Activated naive CD8-positive, alpha-beta T cell treated with anti-CD3 and anti-CD28 coated beads for 36 hours (primary cell): Measurements from ENCODE around the gene PNMA8A. TPM values are rescaled to one million over a fixed set of nuclear protein-coding genes. Genes with fewer than 3 reads are reported as not detected.
"Not testable (repeated sequence)": the region's sequence is repeated elsewhere in the genome, so short reads cannot be mapped to it uniquely, and the experiment has no call there.

Experiments
- DNase-seq: peaks from one replicate; pipeline ENCODE4 v3.0.0; 2021
- H3K27ac Mint-ChIP-seq: one replicate; pipeline ENCODE4 v1.8.0; 2022; ENCODE audit warnings: mild to moderate bottlenecking, moderate library complexity, mixed read lengths
- H3K27me3 Mint-ChIP-seq: one replicate; pipeline ENCODE4 v1.8.0; 2022; ENCODE audit warnings: mild to moderate bottlenecking, mixed read lengths
- H3K36me3 Mint-ChIP-seq: one replicate; pipeline ENCODE4 v1.8.0; 2021; ENCODE audit warnings: mild to moderate bottlenecking, mixed read lengths
- H3K4me1 Mint-ChIP-seq: one replicate; pipeline ENCODE4 v1.8.0; 2021; ENCODE audit warnings: mixed read lengths
- H3K4me3 Mint-ChIP-seq: one replicate; pipeline ENCODE4 v1.8.0; 2022; ENCODE audit warnings: mild to moderate bottlenecking, moderate library complexity, mixed read lengths
- H3K9me3 Mint-ChIP-seq: one replicate; pipeline ENCODE4 v1.8.0; 2022; ENCODE audit warnings: mixed read lengths
- total RNA-seq, 2 experiments: library from RNA; stranded (reverse); gene quantifications; one replicate each; pipeline ENCODE4 v1.2.3, GENCODE V29; 2021

Gene PNMA8A
- total RNA-seq, 2 experiments from 2014 or later: 6.0 to 6.3 TPM

DNA sequence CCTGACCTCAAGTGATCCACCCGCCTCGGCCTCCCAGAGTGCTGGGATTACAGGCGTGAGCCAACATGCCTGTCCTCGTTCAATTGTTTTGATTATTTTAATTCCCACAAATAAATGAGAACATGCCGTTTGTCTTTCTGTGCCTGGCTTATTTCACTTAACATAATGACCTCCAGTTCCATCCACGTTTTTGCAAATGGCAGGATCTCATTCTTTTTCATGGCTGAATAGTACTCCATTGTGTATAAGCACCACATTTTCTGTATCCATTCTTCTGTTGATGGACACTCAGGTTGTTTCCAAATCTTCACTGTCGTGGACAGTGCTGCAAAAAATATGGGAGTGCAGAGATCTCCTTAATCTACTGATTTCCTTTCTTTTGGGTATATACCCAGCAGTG lies 37.9 kb downstream of the PNMA8A start:
- not testable (repeated sequence) for DNase-seq, H3K4me3 Mint-ChIP-seq, H3K4me1 Mint-ChIP-seq, H3K9me3 Mint-ChIP-seq, H3K27ac Mint-ChIP-seq, H3K36me3 Mint-ChIP-seq
- H3K27me3 Mint-ChIP-seq: peaks cover 64% of the 10 kb centered on the region

DNA sequence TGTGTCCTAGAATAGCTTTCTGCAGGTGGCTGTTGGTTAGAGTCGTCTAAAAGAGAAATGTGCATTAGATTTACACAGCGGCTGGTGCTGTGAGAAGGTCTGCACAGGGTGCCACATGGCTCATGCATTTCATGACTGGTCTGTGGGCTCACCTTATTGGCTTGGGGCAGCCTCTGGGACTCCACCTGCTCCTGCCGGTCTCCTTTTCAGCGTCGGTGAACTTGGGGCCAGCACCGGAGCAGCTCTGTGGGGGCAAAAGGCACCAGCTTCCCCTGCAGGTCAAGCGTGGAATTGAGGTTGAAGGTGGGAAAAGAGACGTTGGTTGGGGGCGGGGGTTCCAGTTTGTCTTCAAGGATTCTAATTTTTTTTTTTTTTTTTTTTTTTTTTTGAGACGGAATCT lies 39.5 kb downstream of the PNMA8A start:
- Mint-ChIP-seq H3K36me3 (no peaks in the 10 kb centered on the region), H3K27ac (no peak overlapping the region), H3K4me3 (no peak overlapping the region), H3K27me3 (peaks cover 80% of the 10 kb centered on the region), H3K4me1 (peaks cover 18% of the 10 kb centered on the region), H3K9me3 (no peaks in the 10 kb centered on the region)
- peak; percentile 22 for DNase-seq

DNA sequence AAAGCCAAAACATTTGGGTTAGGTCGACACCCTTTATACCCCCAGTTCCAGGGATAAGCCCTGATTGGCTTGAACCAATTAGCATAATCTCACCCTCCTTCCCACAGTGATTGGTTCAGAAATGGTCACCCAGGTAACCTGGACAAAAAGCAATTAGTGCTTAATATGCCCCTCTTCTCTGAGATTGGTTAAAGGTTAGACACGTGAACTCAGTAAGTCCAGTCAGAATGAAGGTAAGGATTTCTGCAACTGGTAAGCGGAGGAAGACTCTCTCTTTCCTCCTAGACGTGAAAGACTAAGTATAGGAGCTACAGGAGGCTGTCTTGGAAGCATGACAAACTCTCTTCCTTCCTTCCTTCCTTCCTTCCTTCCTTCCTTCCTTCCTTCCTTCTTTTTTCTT lies 41.4 kb downstream of the PNMA8A start:
- Mint-ChIP-seq H3K9me3 (no peaks in the 10 kb centered on the region), H3K27ac (no peak overlapping the region), H3K27me3 (peaks cover 93% of the 10 kb centered on the region), H3K4me1 (peaks cover 28% of the 10 kb centered on the region), H3K4me3 (no peak overlapping the region), H3K36me3 (no peaks in the 10 kb centered on the region)
- no peak for DNase-seq

DNA sequence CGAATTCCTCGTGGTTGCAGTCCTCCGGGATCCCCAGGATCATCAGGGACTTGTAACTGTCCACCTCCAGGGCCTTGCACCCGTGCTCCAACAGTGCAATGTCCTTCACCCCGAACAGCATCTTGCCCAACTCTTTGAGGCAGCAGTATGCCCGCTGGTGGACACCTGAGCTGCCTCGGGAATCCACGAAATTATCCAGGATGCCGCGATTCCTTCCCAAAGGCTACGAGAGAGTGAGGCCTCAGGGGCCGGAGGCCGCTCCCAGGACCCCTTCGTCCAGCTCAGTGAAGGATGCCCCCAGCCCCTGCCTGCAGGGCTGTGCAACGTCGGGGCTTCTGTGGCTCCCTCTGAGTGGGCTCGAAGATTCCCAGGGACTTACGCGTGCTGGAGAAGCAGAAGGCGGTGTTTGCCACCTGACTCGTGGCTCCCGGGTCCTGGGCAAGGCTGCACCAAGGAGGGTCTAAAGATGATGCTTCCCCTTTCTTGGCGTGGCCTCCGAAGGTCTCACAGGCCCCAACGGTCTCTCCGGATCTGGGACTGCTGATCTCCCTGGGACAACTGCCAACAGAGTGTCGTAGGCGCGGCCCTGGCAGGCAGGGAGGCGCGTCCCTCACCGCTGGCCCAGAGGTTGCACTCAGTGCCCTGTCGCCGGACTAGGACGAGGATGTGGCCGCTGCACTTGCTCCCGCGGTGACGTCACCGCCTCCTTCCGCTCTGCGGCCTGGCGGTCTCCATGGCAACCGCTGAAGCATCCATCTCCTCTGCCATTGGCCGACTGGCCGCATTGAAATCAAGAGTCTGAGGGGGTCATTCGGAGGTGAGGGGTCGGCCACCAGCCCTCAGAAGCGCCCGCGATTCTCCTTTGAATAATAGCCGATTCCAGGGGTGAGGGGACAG lies 42.9 kb downstream of the PNMA8A start, which contains the start of gene PNMA8C:
TSS of gene PNMA8C (minus strand) at position 698 of the 897 bp plus-strand sequence. CDS start at position 121, 577 bp downstream.
- H3K4me3 Mint-ChIP-seq: peak within 1 kb of the TSS; percentile 61
- H3K36me3 Mint-ChIP-seq: no peaks in the 10 kb centered on the region
- peak; percentile 66 for DNase-seq
- H3K9me3 Mint-ChIP-seq: no peaks in the 10 kb centered on the region
- H3K27me3 Mint-ChIP-seq: peaks cover 92% of the 10 kb centered on the region
- H3K4me1 Mint-ChIP-seq: peaks cover 28% of the 10 kb centered on the region
- H3K27ac Mint-ChIP-seq: peak within 1 kb of the TSS; percentile 31

DNA sequence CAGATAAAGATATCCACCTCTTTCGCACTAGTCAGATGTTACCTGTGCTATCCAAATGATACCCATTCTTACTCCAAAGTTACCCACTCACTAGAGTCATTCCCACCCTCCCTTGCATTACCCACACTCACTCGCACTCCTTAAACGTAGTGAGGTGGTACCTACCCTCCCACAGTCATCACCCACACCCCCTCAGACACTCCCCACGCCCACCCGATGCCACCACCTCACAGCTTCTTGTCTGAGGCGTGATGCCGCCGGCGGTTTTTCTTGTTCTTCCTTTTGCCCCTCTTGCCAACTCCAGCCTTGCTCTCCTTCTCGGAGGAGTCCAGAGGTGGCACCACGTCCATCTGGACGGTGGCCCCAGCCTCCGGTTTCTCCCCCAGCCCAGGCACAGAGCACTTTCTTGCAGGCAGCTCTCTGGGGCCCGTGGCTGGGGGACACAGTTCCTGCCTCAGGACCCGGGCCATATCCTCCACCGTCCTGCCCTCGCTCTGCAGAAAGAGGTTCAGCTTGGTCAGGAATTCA lies 43.8 kb downstream of the PNMA8A start:
- Mint-ChIP-seq H3K4me3 (peak overlapping the region; percentile 80), H3K36me3 (no peaks in the 10 kb centered on the region), H3K9me3 (no peaks in the 10 kb centered on the region), H3K27me3 (peaks cover 93% of the 10 kb centered on the region), H3K27ac (no peak overlapping the region), H3K4me1 (peaks cover 28% of the 10 kb centered on the region)
- DNase-seq: no peak

DNA sequence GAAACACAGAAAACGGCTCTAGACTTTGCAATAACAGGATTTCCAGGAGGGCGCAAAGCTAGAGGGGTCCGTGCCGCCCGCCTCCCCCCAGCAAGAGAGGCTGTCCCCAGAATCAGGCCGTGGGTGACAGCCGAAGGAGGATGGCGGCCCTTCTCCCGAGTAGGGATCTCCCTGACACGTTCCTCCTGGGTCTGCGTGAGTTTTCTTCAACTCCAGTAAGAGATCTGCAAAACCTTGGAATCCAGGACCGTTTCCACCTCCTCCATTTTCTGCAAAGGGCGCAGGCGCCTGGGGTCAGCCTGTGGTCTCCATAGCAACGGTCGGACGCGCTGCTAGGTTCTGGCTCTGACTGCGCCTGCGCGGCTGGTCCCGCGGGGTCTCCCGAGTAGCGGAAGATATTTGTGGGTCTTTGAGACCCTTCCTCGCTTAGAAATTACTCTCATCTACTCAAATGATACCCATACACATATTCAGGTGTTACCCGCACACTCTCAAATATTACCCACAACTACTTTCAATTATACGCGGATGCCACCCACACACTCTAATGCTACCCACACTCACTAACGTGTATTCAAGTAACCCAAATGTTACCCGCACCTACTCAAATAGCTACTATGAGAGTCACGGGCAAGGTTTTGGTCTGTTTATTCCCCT lies 44.7 kb downstream of the PNMA8A start:
- Mint-ChIP-seq H3K9me3 (no peaks in the 10 kb centered on the region), H3K27me3 (peaks cover 90% of the 10 kb centered on the region), H3K36me3 (no peaks in the 10 kb centered on the region), H3K4me3 (peak overlapping the region; percentile 80), H3K27ac (no peak overlapping the region), H3K4me1 (peaks cover 28% of the 10 kb centered on the region)
- peak; percentile 72 for DNase-seq

DNA sequence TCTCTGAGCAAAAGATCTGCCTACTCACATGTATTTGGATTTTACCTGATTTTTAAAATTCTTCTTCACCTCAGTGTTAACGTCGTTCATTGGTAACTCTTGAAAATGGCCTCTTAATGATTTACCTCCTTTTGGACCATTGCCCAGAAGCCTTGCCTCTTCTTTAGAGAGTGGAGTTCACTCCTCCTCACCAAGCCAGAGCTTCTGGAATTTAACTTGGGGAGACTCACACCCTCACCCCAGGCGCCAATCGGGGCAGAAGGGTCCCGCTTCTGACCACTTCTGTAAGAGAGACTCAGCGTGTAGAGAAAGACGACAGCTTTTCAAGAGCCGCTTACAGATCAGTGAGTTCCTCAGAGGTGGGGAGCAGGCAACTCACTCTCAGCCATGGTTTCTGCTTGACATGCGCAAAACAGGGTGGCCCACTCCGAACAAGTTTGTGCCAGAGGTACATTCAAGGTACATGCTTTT lies 45.3 kb downstream of the PNMA8A start:
- H3K4me1 Mint-ChIP-seq: peaks cover 28% of the 10 kb centered on the region
- no peak overlapping the region for H3K27ac Mint-ChIP-seq
- H3K4me3 Mint-ChIP-seq: peak overlapping the region; percentile 80
- no peaks in the 10 kb centered on the region for H3K36me3 Mint-ChIP-seq
- peaks cover 87% of the 10 kb centered on the region for H3K27me3 Mint-ChIP-seq
- H3K9me3 Mint-ChIP-seq: no peaks in the 10 kb centered on the region
- no peak for DNase-seq

DNA sequence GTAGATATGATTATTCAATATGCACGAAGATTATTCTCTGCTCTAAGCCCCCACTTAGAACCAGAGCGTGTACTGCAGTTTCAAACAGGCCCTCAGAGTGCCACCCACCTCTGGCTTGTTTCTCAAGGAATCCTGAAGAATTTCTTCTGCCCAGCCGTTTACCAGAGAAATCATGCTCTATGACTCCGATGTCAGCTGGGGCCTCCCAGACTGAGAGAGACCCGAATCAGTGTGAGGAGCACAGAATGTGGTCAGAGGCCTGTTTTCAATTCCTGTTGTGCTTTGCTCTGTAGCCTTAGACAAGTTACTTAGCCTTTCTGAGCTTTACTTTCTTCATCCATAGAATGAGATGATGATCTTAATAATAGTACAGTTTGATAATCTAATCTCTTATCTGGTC lies 48.2 kb downstream of the PNMA8A start:
- Mint-ChIP-seq H3K36me3 (no peaks in the 10 kb centered on the region), H3K27me3 (peaks cover 77% of the 10 kb centered on the region), H3K9me3 (no peaks in the 10 kb centered on the region), H3K4me1 (peaks cover 18% of the 10 kb centered on the region), H3K4me3 (no peak overlapping the region), H3K27ac (no peak overlapping the region)
- DNase-seq: no peak

DNA sequence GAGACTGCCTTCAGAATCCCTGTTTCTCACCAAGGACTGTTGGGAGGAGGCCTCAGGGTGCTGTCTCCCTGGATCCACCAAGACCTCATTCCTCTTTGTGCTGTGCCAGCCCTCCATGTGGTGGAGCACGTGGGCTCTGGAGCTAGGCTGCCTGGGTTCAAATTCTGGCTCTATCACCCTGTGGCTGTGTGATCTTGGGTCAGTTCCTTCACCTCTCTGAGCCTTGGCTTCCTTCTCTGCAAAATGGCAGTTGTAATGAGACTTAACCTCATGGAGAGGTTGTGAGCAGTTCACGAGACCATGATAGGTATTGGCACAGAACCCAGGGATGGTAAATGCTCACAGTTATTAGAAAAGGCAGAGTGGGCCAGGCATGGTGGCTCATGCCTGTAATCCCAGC lies 49.0 kb downstream of the PNMA8A start:
- DNase-seq: no peak
- H3K4me3 Mint-ChIP-seq: no peak overlapping the region
- H3K4me1 Mint-ChIP-seq: peaks cover 15% of the 10 kb centered on the region
- no peaks in the 10 kb centered on the region for H3K36me3 Mint-ChIP-seq
- peaks cover 71% of the 10 kb centered on the region for H3K27me3 Mint-ChIP-seq
- no peak overlapping the region for H3K27ac Mint-ChIP-seq
- no peaks in the 10 kb centered on the region for H3K9me3 Mint-ChIP-seq

DNA sequence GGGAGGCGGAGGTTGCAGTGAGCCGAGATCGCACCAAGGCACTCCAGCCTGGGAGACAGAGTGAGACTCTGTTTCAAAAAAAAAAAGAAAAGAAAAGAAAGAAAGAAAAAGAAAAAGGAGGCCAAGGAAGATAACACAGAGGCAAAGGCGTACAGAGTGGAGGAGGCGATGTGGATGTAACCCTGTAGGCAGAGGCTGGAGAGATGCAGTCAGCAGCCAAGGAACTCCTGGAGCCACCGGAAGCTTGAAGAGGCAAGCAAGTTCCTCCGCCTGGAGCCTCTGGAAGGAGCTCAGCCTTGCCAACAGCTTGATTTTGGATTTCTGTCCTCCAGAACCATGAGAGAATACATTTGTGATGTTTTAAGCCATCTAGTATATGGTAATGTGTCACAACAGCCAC lies 51.3 kb downstream of the PNMA8A start:
- no peak overlapping the region for H3K27ac Mint-ChIP-seq
- no peaks in the 10 kb centered on the region for H3K9me3 Mint-ChIP-seq
- peaks cover 2% of the 10 kb centered on the region for H3K4me1 Mint-ChIP-seq
- no peak overlapping the region for H3K4me3 Mint-ChIP-seq
- H3K36me3 Mint-ChIP-seq: no peaks in the 10 kb centered on the region
- peaks cover 69% of the 10 kb centered on the region for H3K27me3 Mint-ChIP-seq
- no peak for DNase-seq

Other genes starting within 250 kb of the PNMA8A start
- not detected for gene IGFL1, start 241.8 kb downstream of the PNMA8A start, total RNA-seq
- not detected for gene HIF3A, start 174.5 kb downstream of the PNMA8A start, total RNA-seq
- 100 to 1,000 TPM; 123 to 132 TPM for gene PPP5C, start 124.5 kb downstream of the PNMA8A start, total RNA-seq
- under 1 TPM; 0.08 TPM for gene CCDC8, start 58.0 kb downstream of the PNMA8A start, total RNA-seq
- not detected for gene PNMA8C, start 42.6 kb downstream of the PNMA8A start, total RNA-seq
- gene PNMA8B, start 24.3 kb upstream of the PNMA8A start, total RNA-seq: under 1 TPM; 0.21 to 0.26 TPM
- 100 to 1,000 TPM; 567 TPM for gene CALM3, start 129.8 kb upstream of the PNMA8A start, total RNA-seq
- gene PTGIR, start 153.5 kb upstream of the PNMA8A start, total RNA-seq: 10 to 100 TPM; 43.9 to 46.7 TPM
- 10 to 100 TPM; 20.4 to 21.3 TPM for gene GNG8, start 164.6 kb upstream of the PNMA8A start, total RNA-seq
- gene DACT3, start 189.6 kb upstream of the PNMA8A start, total RNA-seq: 1 to 10 TPM; 3.7 to 3.9 TPM
- 10 to 100 TPM; 68.6 to 76.2 TPM for gene PRKD2, start 245.6 kb upstream of the PNMA8A start, total RNA-seq